GM18909 (cell line): ENCODE results near the gene VGLL4.

Experiments used
- ATAC-seq: cut with Tn5 transposase; IDR thresholded peaks from one replicate; pipeline ENCODE4 v1.9.1; 2021; ENCODE audit warnings: mild to moderate bottlenecking; ENCODE audit not compliant: unreplicated experiment, poor library complexity

Gene VGLL4

DNA sequence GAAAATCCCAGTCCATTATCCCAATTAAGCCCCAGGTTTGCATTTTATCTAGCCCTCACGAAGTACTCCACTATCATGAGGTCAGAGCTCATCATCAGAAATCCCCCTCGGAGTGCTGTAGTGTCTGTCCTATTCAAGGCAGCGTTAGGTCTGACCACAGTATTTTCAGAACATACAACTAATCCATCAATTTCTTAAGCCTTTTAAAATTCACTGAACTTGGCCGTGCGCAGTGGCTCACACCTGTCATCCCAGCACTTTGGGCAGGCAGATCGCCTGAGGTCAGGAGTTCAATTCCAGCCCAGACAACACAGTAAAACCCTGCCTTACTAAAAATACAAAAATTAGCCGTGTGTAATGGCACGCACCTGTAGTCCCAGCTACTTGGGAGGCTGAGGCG is 11.9 kb downstream of the VGLL4 start:
- no peak for ATAC-seq

DNA sequence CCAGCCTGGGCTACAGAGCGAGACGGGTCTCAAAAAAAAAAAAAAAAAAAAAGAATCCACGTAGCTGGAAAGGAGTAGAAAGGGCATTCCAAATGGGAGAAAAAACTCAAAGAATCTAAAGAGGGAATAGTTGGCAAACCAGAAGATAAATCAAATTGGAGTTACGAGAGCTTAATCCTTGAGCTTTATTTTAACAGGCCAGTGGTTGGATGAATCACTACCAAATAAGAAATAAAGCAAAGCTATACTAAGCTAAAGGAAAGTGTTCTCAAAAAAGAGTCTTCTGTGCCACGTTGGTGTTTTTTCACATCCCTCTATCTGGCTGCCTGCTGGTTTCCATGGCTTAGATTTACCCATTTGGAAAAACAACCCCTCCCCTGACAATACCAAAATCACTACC is 14.0 kb downstream of the VGLL4 start:
- no peak for ATAC-seq

DNA sequence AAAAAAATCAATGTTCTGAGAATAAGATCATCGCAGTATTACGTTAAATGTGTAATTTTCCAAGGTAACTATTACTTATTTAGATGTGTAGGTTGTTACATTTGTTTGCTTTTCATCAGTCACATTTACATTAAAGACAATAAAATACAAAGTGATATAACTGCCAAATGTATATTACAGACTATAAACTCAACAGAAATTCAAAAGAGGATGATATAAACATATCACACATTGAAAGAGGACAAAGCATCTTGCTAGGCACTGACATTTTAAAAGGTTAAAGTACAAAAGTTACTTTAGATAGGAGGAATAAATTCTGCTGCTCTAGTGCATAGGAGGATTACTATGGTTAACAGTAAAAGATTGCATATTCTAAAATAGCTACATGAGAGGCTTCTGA is 16.1 kb downstream of the VGLL4 start:
- ATAC-seq, result no peak

DNA sequence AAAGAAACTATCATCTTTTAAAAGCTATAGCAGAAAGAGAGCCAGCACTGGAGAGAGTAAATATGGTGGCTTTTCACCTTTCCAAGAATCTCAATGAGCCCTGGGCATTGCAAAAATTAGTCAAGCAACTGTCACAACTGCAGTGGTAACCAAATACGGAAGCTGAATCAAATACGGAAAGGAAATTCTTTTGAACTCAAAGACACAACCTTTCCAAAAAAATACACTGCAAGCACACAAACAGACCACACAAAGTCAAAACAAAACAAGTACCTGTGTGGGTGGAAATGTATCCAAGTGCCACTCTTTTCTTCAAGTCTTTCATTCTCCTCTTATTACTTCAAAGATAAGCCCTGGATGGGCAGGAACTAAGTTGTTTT is 17.6 kb downstream of the VGLL4 start:
- peak; percentile 59 for ATAC-seq

DNA sequence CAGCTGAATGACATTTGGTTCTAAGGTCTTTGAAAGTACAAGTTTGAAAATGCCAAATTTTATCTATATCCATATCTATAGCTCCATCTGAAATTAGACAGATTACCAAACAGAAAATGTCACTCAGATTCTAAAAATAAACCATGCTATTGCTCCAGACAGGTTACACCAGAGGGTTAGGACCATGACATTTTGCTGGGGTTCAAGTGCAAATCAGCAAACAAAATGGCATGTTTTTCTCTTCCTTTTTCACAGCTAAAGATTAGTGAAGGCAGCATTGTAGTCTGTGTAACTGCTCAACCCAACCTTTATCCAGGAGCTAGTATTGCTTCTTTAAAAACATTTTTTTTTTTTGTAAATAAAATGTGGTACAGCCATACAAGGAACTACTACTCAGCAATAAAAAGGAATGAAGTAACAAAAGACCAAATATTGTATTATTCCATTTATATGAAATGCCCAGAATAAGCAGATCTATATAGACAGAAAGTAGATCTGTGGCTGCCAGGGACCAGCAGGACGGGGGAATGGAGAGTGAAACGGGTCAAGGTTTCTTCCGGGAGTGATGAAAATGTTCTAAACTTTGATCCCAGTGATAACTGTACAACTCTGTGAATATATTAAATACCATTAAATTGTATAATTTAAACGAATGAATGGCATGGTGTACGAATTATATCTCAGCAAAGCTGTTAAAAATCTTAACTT is 18.2 kb downstream of the VGLL4 start:
- ATAC-seq, result no peak

DNA sequence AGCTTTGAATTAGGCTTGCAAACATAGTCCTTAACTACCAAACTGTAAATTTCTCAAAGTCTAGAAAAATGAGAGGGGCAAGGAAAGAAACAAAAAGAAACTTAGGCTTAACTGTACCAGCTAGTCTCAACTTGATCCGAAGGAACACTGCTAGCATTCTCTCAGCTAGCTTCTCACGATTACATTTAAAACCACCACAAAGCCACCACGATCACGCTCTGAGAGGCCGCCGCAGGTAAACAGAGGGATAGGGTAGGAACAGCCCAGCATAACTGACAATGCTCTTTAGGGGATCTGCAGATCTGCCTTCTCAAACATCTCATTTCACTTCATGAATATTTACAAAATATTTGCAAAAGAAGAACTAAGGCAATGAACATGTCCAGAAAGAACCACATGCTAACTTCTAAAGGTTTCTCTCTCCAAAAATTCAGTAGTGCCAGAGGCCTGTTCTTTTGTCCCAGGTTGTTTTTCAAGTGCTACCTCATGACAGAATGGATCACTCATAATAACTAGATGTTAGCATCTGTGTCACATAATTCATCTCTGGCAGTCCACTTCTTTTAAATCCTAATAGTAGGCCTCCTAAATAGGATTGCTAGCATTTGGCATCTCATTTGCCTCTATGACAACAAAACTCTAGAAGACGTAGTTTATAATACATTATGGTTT is 18.9 kb downstream of the VGLL4 start:
- ATAC-seq, result no peak

DNA sequence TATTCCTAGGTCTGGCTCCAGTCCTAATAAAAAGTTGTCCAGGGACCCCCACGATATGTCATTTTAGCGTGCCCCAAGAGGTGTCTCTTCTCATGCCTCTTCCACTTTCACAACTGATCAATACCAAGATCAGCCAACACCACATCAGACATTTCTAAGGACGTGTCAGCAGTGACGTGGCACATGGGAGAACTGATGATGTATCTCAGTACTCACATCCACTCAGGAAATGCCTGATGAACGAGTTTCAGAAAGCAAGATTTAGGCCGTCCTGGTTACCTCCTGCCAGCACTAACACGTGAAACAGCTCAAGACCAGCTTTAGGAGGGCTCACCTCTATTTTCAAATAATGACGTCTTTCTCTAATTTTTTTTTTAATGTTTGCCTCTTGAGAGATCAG is 19.6 kb downstream of the VGLL4 start:
- ATAC-seq, result no peak

DNA sequence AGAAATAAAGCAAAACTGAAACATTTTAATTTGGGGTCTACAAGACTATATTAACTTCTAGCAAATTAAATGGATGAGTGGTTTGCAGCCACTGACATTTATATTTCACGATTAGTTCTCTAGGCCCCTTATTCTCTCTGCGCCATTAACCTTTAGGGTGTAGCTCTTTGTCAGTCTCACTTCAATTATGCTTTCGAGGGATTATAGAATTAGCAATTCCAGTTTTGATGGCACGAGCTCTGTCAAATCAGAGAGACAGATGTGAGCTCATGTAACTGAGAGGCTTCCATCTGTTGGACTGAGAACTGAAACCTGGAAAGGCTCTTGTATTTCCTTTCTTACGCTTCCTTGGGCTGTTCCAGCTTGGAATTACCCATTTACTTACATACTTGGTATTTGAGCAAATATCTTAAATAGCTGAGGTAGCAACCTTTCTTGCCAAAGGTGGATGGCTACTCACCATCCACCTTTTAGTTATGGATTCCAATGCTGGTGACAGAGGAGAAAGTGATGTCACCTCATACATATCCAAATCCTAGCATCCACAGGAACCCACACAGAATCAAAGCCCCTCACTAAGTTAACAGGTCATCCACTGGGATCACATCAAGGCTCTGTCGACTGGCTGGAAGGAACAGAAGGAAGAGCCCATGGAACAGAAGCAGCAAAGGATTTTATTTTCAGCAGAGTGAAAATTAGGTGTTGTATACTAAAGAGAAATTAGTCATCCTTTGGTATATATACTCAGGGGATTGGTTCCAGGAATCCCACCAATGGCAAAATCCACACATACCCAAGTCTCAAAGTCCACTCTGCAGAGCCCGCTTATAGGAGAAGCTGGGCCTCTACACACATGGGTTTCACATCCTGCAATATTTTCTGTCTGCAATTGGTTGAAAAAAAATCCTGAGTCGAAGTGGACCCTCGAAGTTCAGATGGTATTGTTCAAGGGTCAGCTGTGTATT is 20.8 kb downstream of the VGLL4 start:
- ATAC-seq, result no peak

DNA sequence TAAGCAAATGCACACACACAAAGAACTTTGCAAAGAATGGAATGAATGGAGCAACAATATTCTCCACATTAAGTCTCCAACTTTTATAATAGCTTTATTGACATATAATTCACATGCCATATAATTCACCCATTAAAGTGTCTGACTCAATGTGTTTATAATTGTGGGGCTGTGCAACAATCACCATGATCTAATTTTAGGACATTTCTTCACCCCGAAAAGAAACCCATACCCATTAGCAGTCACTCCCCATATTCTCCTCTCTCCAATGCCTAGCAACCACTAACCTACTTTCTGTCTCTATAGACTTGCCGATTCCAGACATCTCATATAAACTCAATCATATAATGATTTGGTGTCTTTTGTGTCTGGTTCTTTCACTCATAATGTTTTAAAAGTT is 22.6 kb downstream of the VGLL4 start:
- no peak for ATAC-seq

DNA sequence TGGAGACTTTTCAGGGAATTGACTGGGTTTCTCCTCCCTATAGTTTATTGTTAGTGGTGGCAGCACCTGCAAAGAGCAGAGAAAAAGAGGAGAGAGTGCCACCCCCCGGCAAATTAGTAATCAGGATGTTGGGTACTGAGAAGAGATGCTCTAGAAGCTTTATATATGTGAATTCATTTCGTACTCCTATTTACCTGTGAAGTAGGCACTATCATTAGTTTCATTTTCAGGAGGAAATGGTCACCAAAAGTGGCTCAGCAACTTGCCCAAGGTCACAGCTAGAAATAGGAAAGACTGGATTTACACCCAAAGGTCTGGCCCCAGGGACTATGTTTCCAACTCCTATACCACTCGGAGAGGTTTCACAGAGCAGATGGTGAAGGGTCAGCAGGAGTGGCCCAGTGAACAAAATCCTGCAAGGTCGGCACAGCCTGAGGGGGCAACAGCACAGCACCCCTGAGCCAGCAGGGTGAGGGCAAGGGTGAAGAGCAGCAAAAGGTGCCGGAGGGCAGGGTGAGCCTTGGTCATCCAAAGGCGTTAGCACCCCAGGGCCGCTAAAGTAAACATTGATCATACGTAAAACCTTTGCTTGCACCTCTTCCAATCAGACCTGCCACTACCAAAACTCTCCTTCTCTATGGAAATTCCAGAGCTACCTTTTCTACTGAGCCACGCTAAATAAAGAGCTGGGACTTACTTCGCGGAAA is 23.6 kb downstream of the VGLL4 start:
- no peak for ATAC-seq

DNA sequence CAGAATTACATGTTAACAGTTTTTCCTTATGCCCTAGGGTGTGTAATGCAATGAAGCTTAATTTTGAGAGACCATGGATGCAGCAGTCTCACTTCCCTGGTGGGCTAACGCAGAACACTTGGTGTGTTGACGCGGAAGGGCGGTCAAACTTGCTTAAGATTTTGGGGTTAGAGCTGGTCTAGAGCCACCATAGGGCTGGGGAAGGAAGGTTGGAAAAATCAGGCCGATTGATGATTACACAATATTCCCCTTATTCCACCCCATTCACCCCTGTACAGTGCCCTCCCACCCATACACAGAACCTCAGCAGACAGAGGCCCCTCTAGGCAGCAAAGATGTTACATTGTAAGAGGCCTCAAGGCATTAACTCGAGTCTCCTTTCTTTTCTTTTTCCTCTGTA is 24.3 kb downstream of the VGLL4 start:
- no peak for ATAC-seq

DNA sequence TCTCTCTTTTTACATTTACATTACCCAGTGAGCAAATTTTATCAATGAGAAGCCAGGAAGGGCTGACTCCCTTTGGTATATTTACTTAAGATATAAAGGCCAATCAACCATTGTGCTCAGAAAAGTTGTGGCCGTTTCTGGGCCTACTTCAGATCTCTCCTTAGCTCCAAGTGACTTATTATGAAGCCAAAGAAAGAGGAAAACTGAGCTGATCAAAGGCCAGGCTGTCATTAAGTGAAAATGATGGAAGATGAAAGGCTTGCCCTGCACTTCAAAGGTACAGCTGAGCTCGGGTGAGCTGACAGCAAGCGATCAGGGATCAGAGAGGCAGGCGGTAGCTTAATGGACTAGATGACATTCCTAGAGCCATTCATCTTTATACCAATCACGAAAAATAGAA is 24.8 kb downstream of the VGLL4 start:
- ATAC-seq, result no peak

DNA sequence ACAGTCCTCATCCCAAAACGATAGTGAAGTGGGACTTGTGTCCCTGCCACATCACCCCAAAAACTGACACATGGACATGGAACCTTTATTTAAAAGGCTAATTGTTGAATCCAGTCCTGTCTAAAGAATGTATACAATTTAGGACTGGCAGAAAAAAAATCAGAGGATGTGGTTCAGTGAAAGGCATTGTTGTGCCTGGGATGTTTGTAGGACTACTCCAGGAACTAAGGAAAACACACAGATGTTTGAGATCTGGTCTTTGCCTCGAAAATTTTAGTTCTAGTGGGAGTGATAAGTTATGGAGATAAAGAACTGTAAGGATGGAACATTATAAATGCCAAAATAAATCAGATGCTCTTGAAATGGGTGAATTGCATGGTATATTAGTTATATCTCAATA is 27.2 kb downstream of the VGLL4 start:
- ATAC-seq, result no peak

DNA sequence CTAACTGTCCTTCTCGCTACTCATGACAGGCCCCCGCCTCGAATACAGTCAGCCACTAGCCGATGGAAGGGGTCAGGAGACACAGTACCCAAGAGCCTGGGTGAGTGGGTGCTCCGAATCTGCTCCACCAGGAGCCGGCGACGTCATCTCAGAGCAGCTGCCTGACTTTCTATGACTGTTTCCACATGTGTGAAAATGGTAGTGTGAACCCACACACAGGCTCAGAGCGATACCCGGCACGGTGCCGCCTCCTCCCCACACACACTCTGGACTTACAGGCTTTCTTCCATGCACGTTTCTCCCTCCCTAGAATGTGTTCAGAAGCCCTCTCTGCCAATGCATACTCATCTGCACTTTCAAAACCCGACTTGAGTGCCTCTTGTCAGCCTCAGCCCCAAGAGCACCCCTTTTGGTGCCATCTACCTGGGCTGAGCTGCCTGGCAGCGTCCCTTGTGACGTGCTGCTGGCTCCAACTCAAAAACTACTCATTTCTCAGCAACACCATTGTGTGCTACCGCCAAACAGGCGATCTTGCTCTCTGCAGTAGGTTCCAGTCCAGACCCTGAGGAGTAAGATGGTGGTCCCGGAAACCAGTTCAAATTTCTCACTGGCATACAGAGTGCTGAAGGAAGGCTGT is 29.7 kb downstream of the VGLL4 start:
- no peak for ATAC-seq

DNA sequence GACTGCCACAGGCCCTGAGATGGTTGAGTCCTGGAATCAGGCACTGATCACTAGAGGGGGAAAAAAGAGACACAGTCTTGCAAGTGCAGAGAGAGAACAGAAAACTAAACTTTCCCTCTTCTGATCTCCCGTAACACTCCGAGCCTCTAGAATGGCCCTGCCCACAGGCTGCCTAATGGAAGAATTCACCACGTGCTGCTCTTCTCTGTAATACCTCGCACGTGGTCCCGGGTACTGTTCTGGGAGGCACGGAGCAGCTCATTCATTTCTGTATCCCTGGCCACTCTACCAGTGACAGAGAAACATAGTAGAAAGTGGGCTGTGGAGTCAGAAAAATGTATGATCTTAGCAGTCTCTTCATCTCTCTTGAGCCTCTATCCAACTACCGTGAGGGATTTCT is 30.4 kb downstream of the VGLL4 start:
- no peak for ATAC-seq

DNA sequence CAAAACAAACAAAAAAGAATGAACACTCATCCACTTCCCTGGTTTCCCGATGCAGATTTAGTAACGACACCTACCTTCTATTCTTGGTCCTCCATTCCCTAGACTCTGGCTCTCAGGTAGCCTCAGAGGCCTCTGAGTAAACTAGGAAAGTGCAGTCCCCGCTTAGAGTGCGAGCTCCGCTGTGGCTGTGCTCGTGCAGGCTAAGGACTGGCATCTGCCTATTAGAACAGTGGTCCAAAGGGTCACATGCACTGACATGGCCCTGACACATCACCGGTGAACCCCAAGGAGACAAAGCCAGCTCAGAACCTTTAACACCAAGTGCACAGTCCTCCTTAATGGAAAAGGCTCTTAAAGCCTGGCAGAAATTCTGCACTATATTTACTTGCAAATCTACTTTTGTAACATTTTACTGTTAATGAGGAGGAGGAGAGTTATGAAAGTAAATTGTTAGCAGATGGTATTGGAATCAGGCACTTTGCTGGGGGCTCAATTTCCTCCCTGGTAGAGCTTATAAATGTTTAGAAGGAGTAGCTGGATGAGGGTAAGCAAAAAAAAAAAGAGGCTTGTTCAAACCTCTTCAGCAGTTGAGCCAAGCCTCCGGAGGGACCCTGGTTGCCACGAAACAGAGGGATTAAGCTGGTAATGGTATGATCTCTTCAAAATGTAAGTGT is 31.1 kb downstream of the VGLL4 start:
- ATAC-seq, result no peak

DNA sequence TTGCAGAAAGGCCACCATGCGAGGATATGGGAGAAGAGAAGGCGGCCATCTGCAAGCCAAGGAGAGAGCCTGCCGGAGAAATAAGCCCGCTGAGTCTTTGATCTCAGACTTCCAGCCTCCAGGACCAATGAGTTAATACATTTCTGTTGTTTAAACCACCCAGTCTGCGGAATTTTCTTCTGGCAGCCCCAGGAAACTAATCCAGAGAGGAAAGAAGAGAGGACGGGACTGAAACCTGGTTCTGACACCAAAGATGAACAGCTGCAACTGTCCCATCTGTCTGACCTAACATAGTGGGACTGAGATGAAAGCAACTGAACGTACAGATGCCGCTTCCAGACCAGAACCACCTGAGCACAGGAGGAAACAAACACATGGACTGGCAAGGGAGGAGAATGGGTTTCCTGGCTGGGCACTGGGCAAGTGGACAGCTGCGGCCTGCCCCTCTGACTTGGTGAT is 32.3 kb downstream of the VGLL4 start:
- no peak for ATAC-seq

DNA sequence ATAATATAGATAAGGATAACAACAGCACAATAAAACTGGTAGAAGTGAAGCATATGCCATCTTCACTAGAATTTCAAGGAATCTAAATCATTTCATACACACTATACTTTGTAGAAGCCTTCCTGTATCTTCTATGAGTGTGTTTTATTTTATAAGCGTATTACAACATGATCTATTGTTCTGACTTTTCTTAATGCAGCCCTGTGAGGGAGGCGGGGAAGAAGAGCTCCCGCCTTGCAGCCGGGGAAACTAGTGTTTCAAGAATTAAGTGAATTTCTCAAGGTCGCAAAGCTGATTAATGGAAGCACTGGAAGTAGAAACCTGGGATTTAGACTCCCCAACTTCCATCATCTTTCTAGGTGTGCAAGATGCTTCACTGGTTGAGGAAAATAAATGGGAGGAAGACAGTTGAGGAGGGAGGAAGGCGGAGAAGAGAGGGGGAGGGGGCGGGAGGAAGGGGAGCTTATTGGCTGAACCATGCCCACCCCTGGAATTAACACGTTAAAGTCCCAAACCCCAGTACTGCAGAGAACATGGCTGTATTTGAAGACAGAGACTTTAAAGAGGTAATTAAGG is 32.9 kb downstream of the VGLL4 start:
- ATAC-seq, result no peak

DNA sequence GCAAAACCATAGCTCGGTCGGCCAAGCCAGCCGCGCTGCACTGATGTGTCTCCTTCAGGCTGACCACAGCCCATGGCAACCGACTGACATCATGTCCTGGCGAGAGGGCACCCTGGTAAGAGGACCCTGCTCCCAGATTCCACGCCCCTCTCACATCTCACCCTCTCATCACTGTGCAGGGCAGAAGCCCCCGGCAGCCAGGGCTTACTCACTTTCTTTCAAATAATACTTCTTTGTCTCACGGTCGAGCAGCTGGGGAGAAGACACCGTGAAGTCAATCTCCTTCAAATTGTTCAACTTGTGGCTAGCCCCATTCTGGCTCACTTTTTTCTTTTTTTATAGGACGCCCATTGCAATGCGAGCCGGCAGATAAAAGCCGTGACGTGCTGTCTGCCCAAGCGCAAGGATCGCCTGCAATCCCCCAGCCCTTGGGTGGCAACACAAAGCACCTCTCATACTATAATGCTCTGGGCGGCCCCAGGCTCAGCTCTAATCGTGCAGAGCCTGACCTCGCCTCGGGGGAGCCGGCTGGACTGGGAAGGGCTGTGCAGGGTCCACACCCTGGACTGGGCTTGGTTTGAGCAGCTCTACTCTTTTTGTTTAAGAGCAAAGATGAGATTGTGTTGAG is 33.6 kb downstream of the VGLL4 start:
- no peak for ATAC-seq
